ENCODE measurements around the gene BCCIP.

GRCh38 chr10:125868372-125868975 lies 45.1 kb downstream of the BCCIP start:
- no peak for TF ChIP-seq POU6F1 (CRISPR knock-in tag; IDR thresholded peaks at IDR 0.05; ENCODE audit: borderline replicate concordance, low read depth)
- no peak for TF ChIP-seq TCF4 (CRISPR knock-in tag; IDR thresholded peaks at IDR 0.05; ENCODE audit: borderline replicate concordance)
- TF ChIP-seq TSHZ2 (CRISPR knock-in tag; IDR thresholded peaks at IDR 0.05) = no peak
- no peak for TF ChIP-seq ISL1 (CRISPR knock-in tag; IDR thresholded peaks at IDR 0.05)
- TF ChIP-seq ZFP3 (CRISPR knock-in tag; IDR thresholded peaks at IDR 0.05) = no peak
- TF ChIP-seq ZNF70 (CRISPR knock-in tag; IDR thresholded peaks at IDR 0.05) = no peak
- no peak for TF ChIP-seq CREB5 (CRISPR knock-in tag; IDR thresholded peaks at IDR 0.05; ENCODE audit: low read depth)
- TF ChIP-seq RARB (CRISPR knock-in tag; IDR thresholded peaks at IDR 0.05) = no peak
- TF ChIP-seq GLIS3 (CRISPR knock-in tag; IDR thresholded peaks at IDR 0.05) = no peak

All from SK-N-SH treated with all-trans-retinoic acid at 6 μM for 48 hours (cell line).